ENCODE measurements around the gene TMEM31.

DNA sequence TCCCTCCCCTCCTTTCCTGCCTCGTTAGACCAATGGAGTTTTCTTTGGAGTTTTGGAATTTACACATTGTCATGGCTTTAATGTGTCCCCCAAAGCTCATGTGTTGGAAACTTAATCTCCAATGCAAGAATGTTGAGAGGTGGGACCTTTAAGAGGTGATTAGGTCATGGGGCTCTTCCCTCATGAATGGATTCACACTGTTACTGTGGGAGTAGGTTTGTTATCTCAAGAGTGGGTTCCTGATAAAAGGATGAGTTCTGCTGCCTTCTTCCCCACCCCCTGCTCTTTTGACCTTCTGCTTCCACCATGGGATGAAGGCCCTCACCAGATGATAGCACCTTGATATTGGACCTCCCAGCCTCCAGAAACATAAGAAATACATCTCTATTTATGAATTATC, 41.0 kb upstream of the TMEM31 start:
- TF ChIP-seq EZH2 (IDR thresholded peaks at IDR 0.05; ENCODE audit: insufficient read depth, poor library complexity, severe bottlenecking) (no peak), EZH2phosphoT487 (IDR thresholded peaks at IDR 0.05; ENCODE audit: insufficient read depth, low read depth) (no peak)

Data from GM23248 (cell line).